K562 (cell line): ENCODE measurements around the gene TYSND1. TPM values are rescaled to one million over a fixed set of nuclear protein-coding genes. Genes with fewer than 3 reads are reported as not detected.

Experiments used
- ATAC-seq: fragments of 200-7000 bp; cut with Tn5 transposase; 3 replicates; pipeline ENCODE4 v1.9.1; 2020; ENCODE audit warnings: moderate library complexity
- BruUV-seq: library from RNA; stranded (reverse); fragments of 400-500 nt; replicated peaks from 2 replicates; lab custom pipeline; 2021; lab: Mats Ljungman, UMichigan
- CTCF ChIA-PET: fragments of 300-600 bp; formaldehyde crosslinking; extraction: SDS; loops from one replicate; lab custom pipeline; 2021; ENCODE audit warnings: low intra/inter-chr PET ratio; lab: Yijun Ruan, JAX
- POLR2A ChIA-PET: fragments of 300-600, 350-650 bp; sonication (Branson Sonifier 250); formaldehyde crosslinking; extraction: SDS; loops from one replicate; lab custom pipeline; 2021; ENCODE audit warnings: antibody characterized with exemption, inconsistent platforms; lab: Yijun Ruan, JAX
- DNase-seq, 4 experiments: peaks; one replicate each; pipeline versions ENCODE4 v3.0.0 to v3.0.0-alpha.2; 2011 to 2018; ENCODE audit warnings: low spot score in 3 of 4, mixed read lengths in 3 of 4; ENCODE audit errors: extremely low read depth in 1 of 4
- FAIRE-seq: peaks from 2 replicates; lab custom pipeline; 2011; peaks lifted over from hg19 to GRCh38; lab: Jason Lieb, UNC
- H2AFZ ChIP-seq: 2 replicates; pipeline ENCODE4 v1.6.0; 2011; ENCODE audit warnings: low read depth, low read length, control low read depth, inconsistent platforms
- H3K27ac ChIP-seq: fragments of 200-600 bp; 3 replicates; pipeline ENCODE4 v1.8.0; 2011; ENCODE audit warnings: low read depth, mild to moderate bottlenecking, control low read depth, inconsistent platforms, low read length, moderate library complexity, mixed read lengths; ENCODE audit errors: extremely low read depth
- H3K27me3 ChIP-seq, 2 experiments: fragments of 300-600 bp in 1 of 2; 2 replicates in 1 of 2; 3 replicates in 1 of 2; pipeline versions ENCODE4 v1.6.0 to v1.8.0; 2011; ENCODE audit warnings: inconsistent platforms in 2 of 2, low read length in 2 of 2, mild to moderate bottlenecking in 1 of 2, mixed read lengths in 1 of 2, moderate library complexity in 1 of 2; ENCODE audit not compliant: control insufficient read depth in 2 of 2, insufficient read depth in 2 of 2
- H3K36me3 ChIP-seq: fragments of 300-600 bp; 3 replicates; pipeline ENCODE4 v1.8.0; 2011; ENCODE audit warnings: mild to moderate bottlenecking, low read length, inconsistent platforms; ENCODE audit not compliant: control insufficient read depth, insufficient read depth
- H3K4me1 ChIP-seq, 2 experiments: fragments of 200-600 bp in 1 of 2; replicated peaks in 1 of 2; 2 replicates in 1 of 2; 3 replicates in 1 of 2; pipeline versions ENCODE4 v1.5.1 to v1.8.0; 2011; ENCODE audit warnings: inconsistent platforms in 2 of 2, low read length in 2 of 2, mild to moderate bottlenecking in 1 of 2, mixed read lengths in 1 of 2, moderate library complexity in 1 of 2; ENCODE audit not compliant: control insufficient read depth in 2 of 2, insufficient read depth in 2 of 2
- H3K4me2 ChIP-seq: 2 replicates; pipeline ENCODE4 v1.6.1; 2011; ENCODE audit warnings: low read length, control low read depth, inconsistent platforms, mixed read lengths; ENCODE audit not compliant: insufficient read depth
- H3K4me3 ChIP-seq: fragments of 200-600 bp; sonication (generic), shearing (Covaris generic); 2 replicates; pipeline ENCODE4 v1.5.1; 2016; ENCODE audit warnings: control low read depth, inconsistent platforms
- H3K79me2 ChIP-seq: fragments of 200-600 bp; 3 replicates; pipeline ENCODE4 v1.8.0; 2011; ENCODE audit warnings: low read length, inconsistent platforms; ENCODE audit not compliant: control insufficient read depth, insufficient read depth
- H3K9ac ChIP-seq, 2 experiments: 2 replicates each; pipeline versions ENCODE4 v1.6.0 to v1.6.1; 2011; ENCODE audit warnings: low read depth in 2 of 2, low read length in 2 of 2, control low read depth in 1 of 2, inconsistent platforms in 1 of 2, mild to moderate bottlenecking in 1 of 2, mixed read lengths in 1 of 2; ENCODE audit not compliant: insufficient read depth in 1 of 2
- H3K9me1 ChIP-seq: one replicate; pipeline ENCODE4 v1.6.0; 2011; ENCODE audit warnings: inconsistent platforms, mild to moderate bottlenecking, low read length, moderate library complexity; ENCODE audit not compliant: control insufficient read depth, insufficient read depth
- H3K9me3 ChIP-seq: replicated peaks from 2 replicates; pipeline ENCODE4 v1.5.1; 2011; ENCODE audit warnings: low read depth, low read length, inconsistent platforms; ENCODE audit not compliant: control insufficient read depth, insufficient read depth
- H4K20me1 ChIP-seq: replicated peaks from 2 replicates; pipeline ENCODE4 v1.6.1; 2011; ENCODE audit warnings: low read length, inconsistent platforms, mixed read lengths; ENCODE audit not compliant: control insufficient read depth, insufficient read depth
- ARID2 ChIP-seq: fragments of 450-650 bp; IDR thresholded peaks from 2 replicates; pipeline ENCODE4 v1.6.1; 2017; ENCODE audit warnings: antibody characterized with exemption, mild to moderate bottlenecking
- KDM1A ChIP-seq, 2 experiments: fragments of 450-650 bp; IDR thresholded peaks; 2 replicates each; pipeline ENCODE4 v1.6.1; 2016; ENCODE audit warnings: mild to moderate bottlenecking in 2 of 2
- POLR2G ChIP-seq: fragments of 200-400 bp; formaldehyde crosslinking; IDR thresholded peaks from 2 replicates; pipeline ENCODE4 v1.6.1; 2017; ENCODE audit warnings: low read depth, mild to moderate bottlenecking, antibody characterized with exemption, low read length, moderate library complexity
- USF2 ChIP-seq: sonication (generic); formaldehyde crosslinking; IDR thresholded peaks from 2 replicates; pipeline ENCODE4 v1.5.0; 2020; ENCODE audit warnings: missing genetic modification reagents
- ZNF232 ChIP-seq: sonication (generic); formaldehyde crosslinking; IDR thresholded peaks from 2 replicates; pipeline ENCODE4 v1.8.0; 2022; ENCODE audit warnings: mild to moderate bottlenecking, missing genetic modification reagents
- WGBS: fragments of 100-300 bp; shearing (Covaris generic); methylation state at CpG from one replicate; pipeline ENCODE4 v1.1.6; 2016; ENCODE audit warnings: low coverage, mixed read lengths; ENCODE audit not compliant: insufficient coverage; ENCODE audit errors: missing lambda C conversion rate; 5-methylcytosine and 5-hydroxymethylcytosine counted together
- in situ Hi-C: fragments of 300-500 bp; cut with MboI; formaldehyde crosslinking; loops from 4 replicates; pipeline ENCODE4 v1.15.0; 2018; ENCODE audit warnings: inconsistent platforms, mixed read lengths
- intact Hi-C: fragments of 100-400 bp; cut with micrococcal nuclease; formaldehyde crosslinking; loops from 2 replicates; pipeline ENCODE4 v1.14.2; 2022
- polyA plus RNA-seq, 8 experiments: library from polyadenylated mRNA; depleted of rRNA in 4 of 8; stranded (reverse) in 5 of 8; unstranded in 3 of 8; fragments of >200 nt; fragmentation: Nextera tagmentation in 2 of 8; fragmentation: Illumina TruSeq in 1 of 8; extraction: Ambion mirVana in 2 of 8; extraction: Trizol in 1 of 8; gene quantifications; 2 replicates each; pipeline versions ENCODE4 v1.2.1 to v1.2.3, GENCODE V29; 2011 to 2014; ENCODE audit warnings: inconsistent platforms in 1 of 8, missing spikeins in 1 of 8
- total RNA-seq, 7 experiments: library from RNA; depleted of rRNA in 6 of 7; stranded (reverse); fragments of >200 nt in 6 of 7; fragmentation: Illumina TruSeq in 2 of 7; extraction: Trizol in 2 of 7; gene quantifications; 2 replicates each; pipeline versions ENCODE4 v1.2.1 to v1.2.3, GENCODE V29; 2011 to 2021; ENCODE audit warnings: low replicate concordance in 1 of 7

Gene TYSND1
- total and polyA plus RNA-seq, 9 of the 15 experiments (the other 6 are each of a cell fraction or from before 2014, with no cell fraction given) = 0.60 to 2.0 (median 1.3) TPM

- H2AFZ ChIP-seq = no peak overlapping the region
- ChIA-PET CTCF (no interaction called here), POLR2A (interaction anchor here (1.1 kb wide), 1 partner anchor 8 kb away, joined by 3 read pairs; no protein-coding TSS in a partner anchor)
- peak; percentile 8; the same call in 2 of the 3 replicates for ATAC-seq
- no TSS peak for BruUV-seq
- H3K27ac ChIP-seq = no peak overlapping the region
- no peak overlapping the region for H3K4me2 ChIP-seq
- in situ Hi-C loops (no loop called here), intact Hi-C loops (no loop called here)
- no peaks in the 10 kb centered on the region for H3K27me3 ChIP-seq
- H4K20me1 ChIP-seq = no peaks in the 10 kb centered on the region; the same call in 1 of the 2 replicates
- no peaks in the 10 kb centered on the region for H3K9me3 ChIP-seq
- H3K36me3 ChIP-seq = peaks cover 2% of the 10 kb centered on the region; the same call in 2 of the 3 replicates
- peak overlapping the region in 1 of 2 experiments; percentile 49; a peak in 1 of 4 replicates for H3K9ac ChIP-seq
- TF ChIP-seq ARID2 (no peak), USF2 (CRISPR knock-in tag) (no peak), KDM1A (IDR thresholded peaks at IDR 0.05) (no peak), ZNF232 (0 out of 2 replicates have a peak, but pooled peaks have one; percentile 28), POLR2G (0 out of 2 replicates have a peak, but pooled peaks have one; percentile 38)
- H3K4me1 ChIP-seq = peaks cover 4 to 12% of the 10 kb centered on the region in 2 experiments; a peak in 4 of 5 replicates
- no peak for FAIRE-seq
- no peaks in the 10 kb centered on the region for H3K9me1 ChIP-seq
- no peak for DNase-seq
- H3K79me2 ChIP-seq = peaks cover 4% of the 10 kb centered on the region; the same call in 1 of the 3 replicates
- whole genome bisulfite sequencing = 67% methylated on average over 5 of the region's 5 CpGs
- no peak overlapping the region for H3K4me3 ChIP-seq
Observed at GRCh38 chr10:70125918-70126552, 20.5 kb downstream of the TYSND1 start.
